ENCODE measurements around the gene NUP153. TPM values are rescaled to one million over a fixed set of nuclear protein-coding genes. Genes with fewer than 3 reads are reported as not detected.

Gene NUP153
- total RNA-seq, 1 donor from 2014 or later, result 32.6 TPM

- no peaks in the 10 kb centered on the region for H3K27me3 ChIP-seq (ENCODE audit: control insufficient read depth, insufficient read depth, low read length)
- H3K4me3 ChIP-seq (ENCODE audit: low read depth, low read length), result no peak overlapping the region
- no peaks in the 10 kb centered on the region for H3K36me3 ChIP-seq (ENCODE audit: control insufficient read depth, insufficient read depth, low read length)
- TF ChIP-seq CTCF (IDR thresholded peaks at IDR 0.05; ENCODE audit: insufficient read depth, low read length, poor library complexity, severe bottlenecking), result no peak
- DNase-seq (ENCODE audit: low read depth), result no peak
These were observed 23.3 kb downstream of the NUP153 start for GRCh38 chr6:17683428-17683827.

GRCh38 chr6:17679726-17680125 lies 27.0 kb downstream of the NUP153 start:
- TF ChIP-seq CTCF (IDR thresholded peaks at IDR 0.05; ENCODE audit: insufficient read depth, low read length, poor library complexity, severe bottlenecking), result no peak
- peak; percentile 9 for DNase-seq (ENCODE audit: low read depth)
- H3K36me3 ChIP-seq (ENCODE audit: control insufficient read depth, insufficient read depth, low read length), result no peaks in the 10 kb centered on the region

GRCh38 chr6:17677602-17678001 lies 29.1 kb downstream of the NUP153 start:
- TF ChIP-seq CTCF (IDR thresholded peaks at IDR 0.05; ENCODE audit: insufficient read depth, low read length, poor library complexity, severe bottlenecking), result no peak
- Histone ChIP-seq H3K27me3 (ENCODE audit: control insufficient read depth, insufficient read depth, low read length) (no peaks in the 10 kb centered on the region), H3K36me3 (ENCODE audit: control insufficient read depth, insufficient read depth, low read length) (no peaks in the 10 kb centered on the region), H3K4me3 (ENCODE audit: low read depth, low read length) (no peak overlapping the region)
- no peak for DNase-seq (ENCODE audit: low read depth)

More at GRCh38 chr6:17679726-17680125, 27.0 kb downstream of the NUP153 start:
- Histone ChIP-seq H3K4me3 (ENCODE audit: low read depth, low read length) (no peak overlapping the region), H3K27me3 (ENCODE audit: control insufficient read depth, insufficient read depth, low read length) (no peaks in the 10 kb centered on the region)

GRCh38 chr6:17673543-17674254 lies 33.0 kb downstream of the NUP153 start:
- H3K27me3 ChIP-seq (ENCODE audit: control insufficient read depth, insufficient read depth, low read length), result no peaks in the 10 kb centered on the region
- H3K36me3 ChIP-seq (ENCODE audit: control insufficient read depth, insufficient read depth, low read length), result no peaks in the 10 kb centered on the region
- no peak overlapping the region for H3K4me3 ChIP-seq (ENCODE audit: low read depth, low read length)
- no peak for DNase-seq (ENCODE audit: low read depth)
- TF ChIP-seq CTCF (IDR thresholded peaks at IDR 0.05; ENCODE audit: insufficient read depth, low read length, poor library complexity, severe bottlenecking), result no peak

GRCh38 chr6:17672064-17672718 lies 34.5 kb downstream of the NUP153 start:
- H3K4me3 ChIP-seq (ENCODE audit: low read depth, low read length), result no peak overlapping the region
- TF ChIP-seq CTCF (IDR thresholded peaks at IDR 0.05; ENCODE audit: insufficient read depth, low read length, poor library complexity, severe bottlenecking), result no peak

More at GRCh38 chr6:17672064-17672718, 34.5 kb downstream of the NUP153 start:
- DNase-seq (ENCODE audit: low read depth), result no peak
- Histone ChIP-seq H3K36me3 (ENCODE audit: control insufficient read depth, insufficient read depth, low read length) (no peaks in the 10 kb centered on the region), H3K27me3 (ENCODE audit: control insufficient read depth, insufficient read depth, low read length) (no peaks in the 10 kb centered on the region)
